GM12878 (cell line): Measurements from ENCODE around the gene NUAK2.

Experiments used
- ATF7 ChIP-seq: fragments of 450-650 bp; IDR thresholded peaks from 2 replicates; pipeline ENCODE4 v1.6.1; 2016; ENCODE audit warnings: low read depth, mild to moderate bottlenecking
- CHD2 ChIP-seq: IDR thresholded peaks from 2 replicates; pipeline ENCODE4 v1.6.1; 2011; ENCODE audit warnings: low read depth, low read length, improper control_type of control experiment, borderline replicate concordance
- ETV6 ChIP-seq, 2 experiments: fragments of 450-650 bp in 1 of 2; IDR thresholded peaks in 1 of 2; conservative IDR thresholded peaks in 1 of 2; 2 replicates each; pipeline ENCODE4 v1.6.1; 2014; ENCODE audit warnings: antibody characterized with exemption in 1 of 2, borderline replicate concordance in 1 of 2, low read depth in 1 of 2, mild to moderate bottlenecking in 1 of 2, moderate library complexity in 1 of 2
- EZH2 ChIP-seq: IDR thresholded peaks from 2 replicates; pipeline ENCODE4 v1.6.1; 2012; ENCODE audit warnings: low read depth, mild to moderate bottlenecking, control low read depth, inconsistent platforms, low read length, borderline replicate concordance; ENCODE audit not compliant: control insufficient read depth
- LARP7 ChIP-seq: fragments of 450-650 bp; IDR thresholded peaks from 2 replicates; pipeline ENCODE4 v1.6.1; 2017; ENCODE audit warnings: mild to moderate bottlenecking
- POLR2AphosphoS5 ChIP-seq: IDR thresholded peaks from 2 replicates; pipeline ENCODE4 v1.6.1; 2011; ENCODE audit warnings: mild to moderate bottlenecking, low read length, inconsistent platforms
- RAD21 ChIP-seq: IDR thresholded peaks from 2 replicates; pipeline ENCODE4 v1.6.1; 2011; ENCODE audit warnings: mild to moderate bottlenecking, low read depth, low read length, moderate library complexity; ENCODE audit not compliant: insufficient read depth
- SREBF2 ChIP-seq: IDR thresholded peaks from 2 replicates; pipeline ENCODE4 v1.6.1; 2012; ENCODE audit warnings: mild to moderate bottlenecking, low read length
- TAF1 ChIP-seq: IDR thresholded peaks from 2 replicates; pipeline ENCODE4 v1.6.1; 2011; ENCODE audit warnings: mild to moderate bottlenecking, low read depth, low read length, borderline replicate concordance
- TF ChIP-seq, protein P1 (sequence below), 3 experiments: IDR thresholded peaks in 2 of 3; conservative IDR thresholded peaks in 1 of 3; 2 replicates each; pipeline ENCODE4 v1.5.1; 2011; ENCODE audit warnings: low read depth in 3 of 3, low read length in 3 of 3, mild to moderate bottlenecking in 3 of 3, control low read depth in 2 of 3, moderate library complexity in 2 of 3, inconsistent platforms in 1 of 3, mixed read lengths in 1 of 3; ENCODE audit not compliant: control insufficient read depth in 2 of 3, insufficient read depth in 1 of 3; ENCODE audit errors: extremely low read depth in 1 of 3
- TF ChIP-seq, protein P2 (sequence below): IDR thresholded peaks from 2 replicates; pipeline ENCODE4 v1.6.1; 2012; ENCODE audit warnings: mild to moderate bottlenecking, low read depth, low read length
- TF ChIP-seq, protein P3 (sequence below): IDR thresholded peaks from 2 replicates; pipeline ENCODE4 v1.6.1; 2011; ENCODE audit warnings: mild to moderate bottlenecking, low read depth, low read length, moderate library complexity; ENCODE audit not compliant: insufficient replicate concordance

DNA sequence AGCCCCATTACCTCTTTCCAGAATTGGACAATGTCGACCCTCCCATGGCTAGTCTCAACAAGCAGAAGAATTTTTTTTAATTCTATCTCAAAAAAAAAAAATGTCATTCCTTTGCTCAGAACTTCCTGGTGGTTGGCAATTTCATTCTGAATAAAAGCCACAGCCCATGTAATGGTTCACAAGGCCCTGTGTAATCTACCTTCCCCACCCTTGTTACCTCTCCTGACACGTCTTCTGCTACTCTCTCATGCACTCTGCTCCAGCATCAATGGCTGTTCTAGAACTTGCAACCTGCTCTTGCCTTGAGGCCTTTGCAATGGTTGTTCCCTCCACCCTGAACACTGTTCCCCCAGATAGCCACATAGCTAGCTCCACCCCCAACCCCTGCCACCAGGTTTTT, 25.4 kb downstream of the NUAK2 start:
- TF ChIP-seq, protein P1, sequence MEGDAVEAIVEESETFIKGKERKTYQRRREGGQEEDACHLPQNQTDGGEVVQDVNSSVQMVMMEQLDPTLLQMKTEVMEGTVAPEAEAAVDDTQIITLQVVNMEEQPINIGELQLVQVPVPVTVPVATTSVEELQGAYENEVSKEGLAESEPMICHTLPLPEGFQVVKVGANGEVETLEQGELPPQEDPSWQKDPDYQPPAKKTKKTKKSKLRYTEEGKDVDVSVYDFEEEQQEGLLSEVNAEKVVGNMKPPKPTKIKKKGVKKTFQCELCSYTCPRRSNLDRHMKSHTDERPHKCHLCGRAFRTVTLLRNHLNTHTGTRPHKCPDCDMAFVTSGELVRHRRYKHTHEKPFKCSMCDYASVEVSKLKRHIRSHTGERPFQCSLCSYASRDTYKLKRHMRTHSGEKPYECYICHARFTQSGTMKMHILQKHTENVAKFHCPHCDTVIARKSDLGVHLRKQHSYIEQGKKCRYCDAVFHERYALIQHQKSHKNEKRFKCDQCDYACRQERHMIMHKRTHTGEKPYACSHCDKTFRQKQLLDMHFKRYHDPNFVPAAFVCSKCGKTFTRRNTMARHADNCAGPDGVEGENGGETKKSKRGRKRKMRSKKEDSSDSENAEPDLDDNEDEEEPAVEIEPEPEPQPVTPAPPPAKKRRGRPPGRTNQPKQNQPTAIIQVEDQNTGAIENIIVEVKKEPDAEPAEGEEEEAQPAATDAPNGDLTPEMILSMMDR (IDR thresholded peaks at IDR 0.05 in 2 of 3, conservative IDR thresholded peaks at IDR 0.05 in 1 of 3; ENCODE audit: control insufficient read depth in 2 of 3, extremely low read depth in 1 of 3, insufficient read depth in 1 of 3, low read depth in 3 of 3, low read length in 3 of 3) = no peak
- TF ChIP-seq, protein P2, sequence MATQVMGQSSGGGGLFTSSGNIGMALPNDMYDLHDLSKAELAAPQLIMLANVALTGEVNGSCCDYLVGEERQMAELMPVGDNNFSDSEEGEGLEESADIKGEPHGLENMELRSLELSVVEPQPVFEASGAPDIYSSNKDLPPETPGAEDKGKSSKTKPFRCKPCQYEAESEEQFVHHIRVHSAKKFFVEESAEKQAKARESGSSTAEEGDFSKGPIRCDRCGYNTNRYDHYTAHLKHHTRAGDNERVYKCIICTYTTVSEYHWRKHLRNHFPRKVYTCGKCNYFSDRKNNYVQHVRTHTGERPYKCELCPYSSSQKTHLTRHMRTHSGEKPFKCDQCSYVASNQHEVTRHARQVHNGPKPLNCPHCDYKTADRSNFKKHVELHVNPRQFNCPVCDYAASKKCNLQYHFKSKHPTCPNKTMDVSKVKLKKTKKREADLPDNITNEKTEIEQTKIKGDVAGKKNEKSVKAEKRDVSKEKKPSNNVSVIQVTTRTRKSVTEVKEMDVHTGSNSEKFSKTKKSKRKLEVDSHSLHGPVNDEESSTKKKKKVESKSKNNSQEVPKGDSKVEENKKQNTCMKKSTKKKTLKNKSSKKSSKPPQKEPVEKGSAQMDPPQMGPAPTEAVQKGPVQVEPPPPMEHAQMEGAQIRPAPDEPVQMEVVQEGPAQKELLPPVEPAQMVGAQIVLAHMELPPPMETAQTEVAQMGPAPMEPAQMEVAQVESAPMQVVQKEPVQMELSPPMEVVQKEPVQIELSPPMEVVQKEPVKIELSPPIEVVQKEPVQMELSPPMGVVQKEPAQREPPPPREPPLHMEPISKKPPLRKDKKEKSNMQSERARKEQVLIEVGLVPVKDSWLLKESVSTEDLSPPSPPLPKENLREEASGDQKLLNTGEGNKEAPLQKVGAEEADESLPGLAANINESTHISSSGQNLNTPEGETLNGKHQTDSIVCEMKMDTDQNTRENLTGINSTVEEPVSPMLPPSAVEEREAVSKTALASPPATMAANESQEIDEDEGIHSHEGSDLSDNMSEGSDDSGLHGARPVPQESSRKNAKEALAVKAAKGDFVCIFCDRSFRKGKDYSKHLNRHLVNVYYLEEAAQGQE = no peak
- no peak for TF ChIP-seq SREBF2
- TF ChIP-seq RAD21 = no peak
- no peak for TF ChIP-seq ETV6 (conservative IDR thresholded peaks at IDR 0.05 in 1 of 2, IDR thresholded peaks at IDR 0.05 in 1 of 2; ENCODE audit: borderline replicate concordance in 1 of 2, low read depth in 1 of 2)
- TF ChIP-seq, protein P3, sequence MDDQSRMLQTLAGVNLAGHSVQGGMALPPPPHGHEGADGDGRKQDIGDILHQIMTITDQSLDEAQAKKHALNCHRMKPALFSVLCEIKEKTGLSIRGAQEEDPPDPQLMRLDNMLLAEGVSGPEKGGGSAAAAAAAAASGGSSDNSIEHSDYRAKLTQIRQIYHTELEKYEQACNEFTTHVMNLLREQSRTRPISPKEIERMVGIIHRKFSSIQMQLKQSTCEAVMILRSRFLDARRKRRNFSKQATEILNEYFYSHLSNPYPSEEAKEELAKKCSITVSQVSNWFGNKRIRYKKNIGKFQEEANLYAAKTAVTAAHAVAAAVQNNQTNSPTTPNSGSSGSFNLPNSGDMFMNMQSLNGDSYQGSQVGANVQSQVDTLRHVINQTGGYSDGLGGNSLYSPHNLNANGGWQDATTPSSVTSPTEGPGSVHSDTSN = no peak
- no peak for TF ChIP-seq POLR2AphosphoS5
- TF ChIP-seq ATF7 = no peak
- no peak for TF ChIP-seq CHD2
- TF ChIP-seq TAF1 = no peak
- no peak for TF ChIP-seq EZH2
- TF ChIP-seq LARP7 = no peak
